Thyroid gland (tissue), 4 donors: ENCODE data around the gene TBCD. TPM values are rescaled to one million over a fixed set of nuclear protein-coding genes. Genes with fewer than 3 reads are reported as not detected.

Source experiments
- DNase-seq, 2 donors: peaks; one replicate each; pipeline ENCODE4 v3.0.0-alpha.2; 2019
- H3K27ac ChIP-seq, 3 donors: fragments of 200-600 bp; sonication (generic); 1 replicate in 2 of 3; 2 replicates in 1 of 3; pipeline ENCODE4 v1.5.1; 2016 to 2019; ENCODE audit warnings: mild to moderate bottlenecking in 1 of 3, moderate library complexity in 1 of 3
- H3K27me3 ChIP-seq: fragments of 200-600 bp; sonication (generic); one replicate; pipeline ENCODE4 v1.5.1; 2019
- H3K36me3 ChIP-seq, 2 donors: fragments of 200-600 bp; sonication (generic); one replicate each; pipeline ENCODE4 v1.5.1; 2016 to 2019
- H3K4me1 ChIP-seq, 2 donors: fragments of 200-600 bp; sonication (generic); one replicate each; pipeline ENCODE4 v1.5.1; 2017 to 2019
- H3K4me3 ChIP-seq, 3 donors: fragments of 200-600 bp; sonication (generic); replicated peaks in 1 of 3; 1 replicate in 2 of 3; 2 replicates in 1 of 3; pipeline ENCODE4 v1.5.1; 2016; ENCODE audit warnings: mild to moderate bottlenecking in 1 of 3
- H3K9me3 ChIP-seq: fragments of 200-600 bp; sonication (generic); one replicate; pipeline ENCODE4 v1.5.1; 2017
- CTCF ChIP-seq, 6 experiments: fragments of 200-600 bp in 3 of 6; fragments of 450-650 bp in 3 of 6; sonication (generic) in 3 of 6; IDR thresholded peaks; one replicate each; pipeline ENCODE4 v1.5.1; 2016 to 2019; ENCODE audit warnings: antibody characterized with exemption in 6 of 6, mild to moderate bottlenecking in 2 of 6, inconsistent platforms in 1 of 6, moderate library complexity in 1 of 6
- POLR2A ChIP-seq, 2 donors: fragments of 450-650 bp; IDR thresholded peaks; one replicate each; pipeline ENCODE4 v1.6.1; 2017; ENCODE audit warnings: antibody characterized with exemption in 2 of 2, mild to moderate bottlenecking in 2 of 2, moderate library complexity in 1 of 2
- WGBS, 2 donors: methylation state at CpG; one replicate each; pipeline ENCODE4 v1.1.5; 2017; 5-methylcytosine and 5-hydroxymethylcytosine counted together
- intact Hi-C: fragments of 100-400 bp; cut with DNase I; formaldehyde crosslinking; loops from one replicate; pipeline ENCODE4 v1.15.1; 2023
- total RNA-seq, 4 donors: library from RNA; depleted of rRNA; stranded (reverse); fragments of >200 nt; gene quantifications; one replicate each; pipeline ENCODE4 v1.2.3, GENCODE V29; 2016

Gene TBCD
- total RNA-seq, 4 donors from 2014 or later: 72.6 to 85.9 (median 79.6) TPM

GRCh38 chr17:82844796-82845162, 92.9 kb downstream of the TBCD start:
- Histone ChIP-seq H3K36me3 (no peaks in the 10 kb centered on the region), H3K9me3 (no peaks in the 10 kb centered on the region), H3K4me1 (peaks cover 9 to 12% of the 10 kb centered on the region in 2 donors), H3K27ac (peak overlapping the region in 1 of 3 donors; percentile 7), H3K27me3 (no peaks in the 10 kb centered on the region), H3K4me3 (no peak overlapping the region)
- DNase-seq: no peak
- 86 to 87% methylated on average over 10 to 11 of the region's 11 CpGs for WGBS, 2 donors
- TF ChIP-seq CTCF (IDR thresholded peaks at IDR 0.05) (no peak), POLR2A (IDR thresholded peaks at IDR 0.05) (no peak)
- intact Hi-C loops: loop anchor here (10.0 kb wide), 1 partner anchor 50 kb away; no protein-coding TSS in a partner anchor

- TF ChIP-seq CTCF (IDR thresholded peaks at IDR 0.05) (no peak), POLR2A (IDR thresholded peaks at IDR 0.05) (no peak)
- Histone ChIP-seq H3K9me3 (no peaks in the 10 kb centered on the region), H3K4me3 (peak overlapping the region in 1 of 3 donors; percentile 18), H3K27ac (peak overlapping the region in 1 of 3 donors; percentile 7), H3K27me3 (no peaks in the 10 kb centered on the region), H3K36me3 (no peaks in the 10 kb centered on the region), H3K4me1 (peaks cover 9 to 12% of the 10 kb centered on the region in 2 donors)
- DNase-seq: peak in 1 of 2 donors; percentile 40
- intact Hi-C loops: loop anchor here (10.0 kb wide), 1 partner anchor 50 kb away; no protein-coding TSS in a partner anchor
- 73 to 76% methylated on average over 24 of the region's 24 CpGs for WGBS, 2 donors
Observed at GRCh38 chr17:82845163-82845807, 93.4 kb downstream of the TBCD start.

GRCh38 chr17:82846061-82846691, 94.3 kb downstream of the TBCD start:
- intact Hi-C loops: loop anchor here (10.0 kb wide), 1 partner anchor 49 kb away; no protein-coding TSS in a partner anchor
- no peak for DNase-seq
- Histone ChIP-seq H3K9me3 (no peaks in the 10 kb centered on the region), H3K36me3 (no peaks in the 10 kb centered on the region), H3K27ac (peak overlapping the region; percentile 17 to 89 (median 66)), H3K4me1 (peaks cover 9 to 12% of the 10 kb centered on the region in 2 donors), H3K4me3 (peak overlapping the region in 1 of 3 donors; percentile 18), H3K27me3 (no peaks in the 10 kb centered on the region)
- no peak for TF ChIP-seq POLR2A (IDR thresholded peaks at IDR 0.05)
- TF ChIP-seq CTCF (IDR thresholded peaks at IDR 0.05): no peak
- 82 to 85% methylated on average over 23 to 24 of the region's 25 CpGs for WGBS, 2 donors

GRCh38 chr17:82848022-82848592, 96.2 kb downstream of the TBCD start:
- H3K4me1 ChIP-seq: peaks cover 9 to 12% of the 10 kb centered on the region in 2 donors
- no peak overlapping the region for H3K4me3 ChIP-seq
- H3K27me3 ChIP-seq: no peaks in the 10 kb centered on the region
- peak overlapping the region; percentile 89 to 94 (median 93) for H3K27ac ChIP-seq
- no peaks in the 10 kb centered on the region for H3K36me3 ChIP-seq
- no peaks in the 10 kb centered on the region for H3K9me3 ChIP-seq
- 32 to 34% methylated on average over 23 of the region's 23 CpGs for WGBS, 2 donors
- intact Hi-C loops: loop anchor here (10.0 kb wide), 1 partner anchor 47 kb away; no protein-coding TSS in a partner anchor
- DNase-seq: peak; percentile 84 to 90
- TF ChIP-seq CTCF (IDR thresholded peaks at IDR 0.05) (no peak), POLR2A (IDR thresholded peaks at IDR 0.05) (peak in 1 of 2 donors; percentile 70)
